ENCODE results near the gene LIPJ.

The LIPJ gene

GRCh38 chr10:88553116-88553752 is 33.3 kb upstream of the LIPJ start:
- TF ChIP-seq CTCF (IDR thresholded peaks at IDR 0.05) = peak; percentile 69 to 77
- H3K36me3 ChIP-seq = no peaks in the 10 kb centered on the region
- intact Hi-C loops (cut with DNase I; ENCODE audit: low total_unique reads) = loop anchor here (10.0 kb wide), 3 partner anchors 148 to 698 kb away; no protein-coding TSS in a partner anchor
- peaks cover 0 to 7% (median 0%) of the 10 kb centered on the region in 4 donors for H3K4me1 ChIP-seq
- peak; percentile 34 to 70 for DNase-seq
- no peak overlapping the region for H3K4me3 ChIP-seq
- H3K9me3 ChIP-seq = no peaks in the 10 kb centered on the region
- no peaks in the 10 kb centered on the region for H3K27me3 ChIP-seq
- H3K27ac ChIP-seq = no peak overlapping the region

- Histone ChIP-seq H3K27ac (no peak overlapping the region), H3K27me3 (no peaks in the 10 kb centered on the region), H3K4me3 (no peak overlapping the region), H3K36me3 (no peaks in the 10 kb centered on the region), H3K4me1 (peaks cover 0 to 7% (median 0%) of the 10 kb centered on the region in 4 donors), H3K9me3 (no peaks in the 10 kb centered on the region)
- intact Hi-C loops (cut with DNase I; ENCODE audit: low total_unique reads) = loop anchor here (10.0 kb wide), 3 partner anchors 151 to 701 kb away; no protein-coding TSS in a partner anchor
- no peak for TF ChIP-seq CTCF (IDR thresholded peaks at IDR 0.05)
- no peak for DNase-seq
Measured at GRCh38 chr10:88555190-88555908, 31.2 kb upstream of the LIPJ start.

- no peak for TF ChIP-seq CTCF (IDR thresholded peaks at IDR 0.05)
- DNase-seq = no peak
- H3K4me1 ChIP-seq = peaks cover 0 to 7% (median 0%) of the 10 kb centered on the region in 4 donors
- H3K27ac ChIP-seq = no peak overlapping the region
- no peaks in the 10 kb centered on the region for H3K27me3 ChIP-seq
- no peaks in the 10 kb centered on the region for H3K36me3 ChIP-seq
- no peak overlapping the region for H3K4me3 ChIP-seq
- intact Hi-C loops (cut with DNase I; ENCODE audit: low total_unique reads) = loop anchor here (10.0 kb wide), 3 partner anchors 152 to 702 kb away; no protein-coding TSS in a partner anchor
- no peaks in the 10 kb centered on the region for H3K9me3 ChIP-seq
Measured at GRCh38 chr10:88557256-88557655, 29.3 kb upstream of the LIPJ start.

GRCh38 chr10:88557658-88558057 is 28.9 kb upstream of the LIPJ start:
- Histone ChIP-seq H3K27me3 (no peaks in the 10 kb centered on the region), H3K4me1 (peaks cover 0 to 7% (median 0%) of the 10 kb centered on the region in 4 donors), H3K27ac (no peak overlapping the region), H3K9me3 (no peaks in the 10 kb centered on the region), H3K36me3 (no peaks in the 10 kb centered on the region), H3K4me3 (no peak overlapping the region)
- no peak for DNase-seq
- intact Hi-C loops (cut with DNase I; ENCODE audit: low total_unique reads) = loop anchor here (10.0 kb wide), 3 partner anchors 153 to 703 kb away; no protein-coding TSS in a partner anchor
- no peak for TF ChIP-seq CTCF (IDR thresholded peaks at IDR 0.05)

- H3K27me3 ChIP-seq = no peaks in the 10 kb centered on the region
Measured at GRCh38 chr10:88562152-88562551, 24.4 kb upstream of the LIPJ start.

More at GRCh38 chr10:88562152-88562551, 24.4 kb upstream of the LIPJ start:
- intact Hi-C loops (cut with DNase I; ENCODE audit: low total_unique reads) = no loop called here
- DNase-seq = no peak
- no peak for TF ChIP-seq CTCF (IDR thresholded peaks at IDR 0.05)
- no peaks in the 10 kb centered on the region for H3K9me3 ChIP-seq
- no peak overlapping the region for H3K27ac ChIP-seq
- H3K4me1 ChIP-seq = peaks cover 0 to 7% (median 0%) of the 10 kb centered on the region in 4 donors
- H3K4me3 ChIP-seq = no peak overlapping the region
- no peaks in the 10 kb centered on the region for H3K36me3 ChIP-seq
